Testis (tissue), 3 donors: Measurements from ENCODE around the gene LYRM9. TPM values are rescaled to one million over a fixed set of nuclear protein-coding genes. Genes with fewer than 3 reads are reported as not detected.
"Not testable (repeated sequence)": the region's sequence is repeated elsewhere in the genome, so short reads cannot be mapped to it uniquely, and the experiment has no call there.

Experiments
- DNase-seq: peaks from one replicate; pipeline ENCODE4 v3.0.0-alpha.2; 2019
- H3K27ac ChIP-seq, 2 donors: fragments of 200-600 bp; sonication (generic); one replicate each; pipeline ENCODE4 v1.5.1; 2019
- H3K27me3 ChIP-seq: fragments of 200-600 bp; sonication (generic); one replicate; pipeline ENCODE4 v1.5.1; 2019
- H3K36me3 ChIP-seq: fragments of 200-600 bp; sonication (generic); one replicate; pipeline ENCODE4 v1.5.1; 2017; ENCODE audit warnings: low read depth; ENCODE audit errors: missing control alignments
- H3K4me1 ChIP-seq: fragments of 200-600 bp; sonication (generic); one replicate; pipeline ENCODE4 v1.5.1; 2019
- H3K4me3 ChIP-seq, 2 donors: fragments of 200-600 bp; sonication (generic); one replicate each; pipeline ENCODE4 v1.5.1; 2017 to 2019
- H3K9me3 ChIP-seq: fragments of 200-600 bp; sonication (generic); one replicate; pipeline ENCODE4 v1.5.1; 2017
- POLR2A ChIP-seq: fragments of 450-650 bp; IDR thresholded peaks from one replicate; pipeline ENCODE4 v1.6.1; 2017; ENCODE audit warnings: antibody characterized with exemption, mild to moderate bottlenecking, moderate library complexity
- WGBS, 2 donors: methylation state at CpG; one replicate each; pipeline ENCODE4 v1.1.5; 2018; 5-methylcytosine and 5-hydroxymethylcytosine counted together
- intact Hi-C: fragments of 100-400 bp; cut with DNase I; formaldehyde crosslinking; loops from one replicate; pipeline ENCODE4 v1.15.1; 2023; ENCODE audit warnings: low total_unique reads
- polyA plus RNA-seq: library from polyadenylated mRNA; stranded (reverse); fragments of 350-450 nt; fragmentation: Illumina TruSeq; extraction: RNeasy Lipid Tissue Mini Kit (QIAGEN cat#74804); gene quantifications from one replicate; pipeline ENCODE4 v1.2.3, GENCODE V29; 2014; ENCODE audit warnings: low read depth, low replicate concordance; ENCODE audit not compliant: insufficient read depth
- total RNA-seq, 2 donors: library from RNA; depleted of rRNA; stranded (reverse); fragments of >200 nt; gene quantifications; one replicate each; pipeline ENCODE4 v1.2.3, GENCODE V29; 2016
- TF ChIP-seq, protein P1 (sequence below), 3 experiments: fragments of 450-650 bp in 2 of 3; fragments of 200-600 bp in 1 of 3; sonication (generic) in 1 of 3; IDR thresholded peaks; one replicate each; pipeline ENCODE4 v1.5.1; 2016 to 2019; ENCODE audit warnings: antibody characterized with exemption in 3 of 3, mild to moderate bottlenecking in 2 of 3, moderate library complexity in 1 of 3

Gene LYRM9
- total and polyA plus RNA-seq, 3 donors from 2014 or later, result 31.6 to 60.2 (median 42.9) TPM

DNA sequence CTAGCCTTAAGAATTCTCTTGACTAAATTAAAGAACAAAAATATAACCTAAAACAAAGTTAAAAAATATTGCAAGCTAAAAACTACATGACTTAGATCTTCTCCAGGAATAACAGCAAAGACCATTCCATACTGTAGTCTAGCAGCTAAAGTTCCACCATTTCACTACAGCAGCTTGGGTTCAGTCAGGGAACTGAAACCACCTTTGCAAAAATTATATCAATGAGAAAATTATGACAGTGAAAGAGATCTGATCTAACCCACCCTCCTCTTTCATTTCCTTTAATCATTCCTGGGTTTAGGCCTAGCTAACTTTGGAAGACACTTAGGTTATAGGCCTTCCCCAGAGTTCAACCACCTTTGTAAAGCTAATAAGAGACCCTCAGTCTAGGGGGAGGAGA lies 56.5 kb downstream of the LYRM9 start:
- Histone ChIP-seq H3K9me3 (no peaks in the 10 kb centered on the region), H3K4me1 (no peaks in the 10 kb centered on the region), H3K36me3 (no peaks in the 10 kb centered on the region), H3K27ac (no peak overlapping the region), H3K27me3 (no peaks in the 10 kb centered on the region), H3K4me3 (no peak overlapping the region)
- intact Hi-C loops, result no loop called here
- DNase-seq, result no peak
- no peak for TF ChIP-seq POLR2A
- TF ChIP-seq, protein P1, sequence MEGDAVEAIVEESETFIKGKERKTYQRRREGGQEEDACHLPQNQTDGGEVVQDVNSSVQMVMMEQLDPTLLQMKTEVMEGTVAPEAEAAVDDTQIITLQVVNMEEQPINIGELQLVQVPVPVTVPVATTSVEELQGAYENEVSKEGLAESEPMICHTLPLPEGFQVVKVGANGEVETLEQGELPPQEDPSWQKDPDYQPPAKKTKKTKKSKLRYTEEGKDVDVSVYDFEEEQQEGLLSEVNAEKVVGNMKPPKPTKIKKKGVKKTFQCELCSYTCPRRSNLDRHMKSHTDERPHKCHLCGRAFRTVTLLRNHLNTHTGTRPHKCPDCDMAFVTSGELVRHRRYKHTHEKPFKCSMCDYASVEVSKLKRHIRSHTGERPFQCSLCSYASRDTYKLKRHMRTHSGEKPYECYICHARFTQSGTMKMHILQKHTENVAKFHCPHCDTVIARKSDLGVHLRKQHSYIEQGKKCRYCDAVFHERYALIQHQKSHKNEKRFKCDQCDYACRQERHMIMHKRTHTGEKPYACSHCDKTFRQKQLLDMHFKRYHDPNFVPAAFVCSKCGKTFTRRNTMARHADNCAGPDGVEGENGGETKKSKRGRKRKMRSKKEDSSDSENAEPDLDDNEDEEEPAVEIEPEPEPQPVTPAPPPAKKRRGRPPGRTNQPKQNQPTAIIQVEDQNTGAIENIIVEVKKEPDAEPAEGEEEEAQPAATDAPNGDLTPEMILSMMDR (IDR thresholded peaks at IDR 0.05), result no peak

DNA sequence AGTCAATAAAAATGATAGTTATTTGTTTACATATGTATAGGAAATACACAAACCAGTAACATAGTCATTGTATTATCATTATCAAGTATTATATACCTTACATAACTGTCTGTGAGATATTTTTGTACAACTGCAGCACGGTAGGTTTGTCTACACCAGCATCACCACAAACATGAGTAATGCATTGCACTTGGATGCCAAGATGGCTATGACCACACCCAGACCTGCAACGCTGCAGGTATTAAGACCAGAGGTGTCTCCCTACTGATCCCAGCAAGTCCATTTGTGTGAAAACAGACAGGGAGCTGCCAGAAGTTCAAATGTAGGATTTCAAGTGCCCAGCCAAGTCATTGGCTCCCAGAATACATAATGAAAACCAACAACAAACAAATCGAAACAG lies 58.6 kb downstream of the LYRM9 start:
- 92% methylated on average over 3 of the region's 3 CpGs for WGBS, 2 donors
- no peak overlapping the region for H3K4me3 ChIP-seq
- TF ChIP-seq, protein P1 (IDR thresholded peaks at IDR 0.05), result no peak
- TF ChIP-seq POLR2A, result no peak

DNA sequence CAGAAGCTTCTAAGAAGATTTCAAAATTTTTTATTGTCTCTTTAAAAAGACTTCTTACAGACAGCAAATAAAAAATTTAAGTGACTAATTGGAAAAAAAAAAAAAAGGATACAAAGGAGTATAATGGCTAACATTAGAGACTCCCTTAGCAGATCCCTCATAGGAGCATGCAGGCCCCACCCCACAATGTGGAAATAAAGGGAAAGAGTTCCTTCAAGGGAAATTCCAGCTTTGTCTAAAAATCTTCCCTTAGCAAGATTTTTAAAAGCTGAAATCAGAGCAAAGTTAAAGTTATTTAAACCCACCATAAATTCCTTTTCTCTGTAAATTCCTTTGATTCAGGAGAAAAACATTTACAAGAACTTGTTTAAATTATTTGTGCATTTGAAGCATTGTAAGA lies 60.3 kb downstream of the LYRM9 start:
- Histone ChIP-seq H3K27ac (no peak overlapping the region), H3K4me3 (no peak overlapping the region), H3K36me3 (no peaks in the 10 kb centered on the region), H3K27me3 (no peaks in the 10 kb centered on the region), H3K4me1 (no peaks in the 10 kb centered on the region), H3K9me3 (no peaks in the 10 kb centered on the region)
- intact Hi-C loops, result no loop called here
- no peak for TF ChIP-seq POLR2A
- TF ChIP-seq, protein P1 (IDR thresholded peaks at IDR 0.05), result no peak
- no peak for DNase-seq

More for the DNA sequence above, 58.6 kb downstream of the LYRM9 start:
- Histone ChIP-seq H3K9me3 (no peaks in the 10 kb centered on the region), H3K27ac (no peak overlapping the region), H3K27me3 (no peaks in the 10 kb centered on the region), H3K4me1 (no peaks in the 10 kb centered on the region), H3K36me3 (no peaks in the 10 kb centered on the region)
- intact Hi-C loops, result no loop called here
- no peak for DNase-seq

DNA sequence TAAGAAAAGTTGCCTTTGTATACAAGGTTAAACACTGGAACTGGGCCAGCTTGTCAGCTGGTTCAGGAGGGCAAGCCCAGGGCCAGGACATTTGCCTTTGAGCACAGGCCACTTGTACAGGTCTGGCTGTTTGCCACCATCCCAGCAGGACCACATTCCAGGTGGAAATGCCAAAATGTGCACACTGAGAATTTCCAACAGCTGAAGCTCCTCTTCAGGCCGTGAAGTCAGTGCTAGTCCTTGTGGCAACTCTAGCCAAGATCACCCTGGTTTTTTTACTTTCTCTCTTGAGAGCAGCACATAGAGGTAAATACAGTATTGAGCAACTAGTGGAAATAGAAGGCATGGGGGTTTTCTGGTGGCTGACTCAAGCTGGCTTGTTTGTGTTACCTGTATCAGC lies 63.3 kb downstream of the LYRM9 start:
- DNase-seq, intact Hi-C loops, H3K4me1 ChIP-seq, H3K9me3 ChIP-seq, H3K27ac ChIP-seq, H3K36me3 ChIP-seq, H3K4me3 ChIP-seq, H3K27me3 ChIP-seq: not testable (repeated sequence)
- 33 to 43% methylated on average over 1 of the region's 1 CpG for WGBS, 2 donors

DNA sequence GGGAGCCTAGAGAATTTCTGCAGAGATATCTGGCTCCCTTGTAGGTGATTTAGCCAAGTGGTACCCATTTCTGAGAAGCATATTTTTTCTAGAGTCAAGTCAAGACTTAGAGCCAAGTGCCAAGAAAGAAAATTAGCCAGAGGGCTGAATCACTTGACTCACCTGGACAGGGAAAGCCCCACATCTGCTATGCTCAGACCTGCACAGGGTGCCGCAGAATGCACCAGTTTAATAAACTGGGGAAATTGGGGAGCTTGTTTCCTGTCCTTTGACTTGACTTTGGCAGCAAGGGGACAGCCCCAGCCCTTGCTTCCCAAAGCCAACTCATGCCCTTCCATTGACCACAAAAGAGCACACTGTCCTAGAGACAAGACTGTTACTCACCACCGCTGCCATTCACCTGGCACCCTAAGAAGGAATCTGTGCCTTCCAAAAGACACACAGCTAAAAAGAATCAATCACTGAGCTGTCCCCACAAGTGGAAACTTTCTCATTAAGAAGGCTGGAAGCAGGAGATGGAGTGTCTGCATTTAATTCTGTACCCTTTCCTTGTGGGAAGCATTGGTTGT lies 63.9 kb downstream of the LYRM9 start:
- intact Hi-C loops, H3K27me3 ChIP-seq, H3K36me3 ChIP-seq, H3K4me3 ChIP-seq, H3K9me3 ChIP-seq, DNase-seq, H3K4me1 ChIP-seq, H3K27ac ChIP-seq: not testable (repeated sequence)
- WGBS, 2 donors, result no CpG with 5 or more reads among the region's 2 CpGs

Other genes with a start within 250 kb of the LYRM9 start
- gene NOS2, start 92.8 kb downstream of the LYRM9 start, total RNA-seq, result 1 to 10 TPM in 1 of 2 donors, under 1 TPM in 1; 0.87 to 1.4 TPM
- 0.53 TPM for gene NOS2, start 92.8 kb downstream of the LYRM9 start, polyA plus RNA-seq
- 10 to 100 TPM; 47.0 to 54.4 TPM for gene NLK, start 149.3 kb upstream of the LYRM9 start, total RNA-seq
- 40.8 TPM for gene NLK, start 149.3 kb upstream of the LYRM9 start, polyA plus RNA-seq